GM19023 (cell line): ENCODE data around the gene SDR42E2.
"Not testable (repeated sequence)": the region's sequence is repeated elsewhere in the genome, so short reads cannot be mapped to it uniquely, and the experiment has no call there.

Experiments used
- ATAC-seq: cut with Tn5 transposase; IDR thresholded peaks from one replicate; pipeline ENCODE4 v1.9.1; 2021; ENCODE audit warnings: mild to moderate bottlenecking, moderate library complexity; ENCODE audit not compliant: unreplicated experiment

SDR42E2 gene

DNA sequence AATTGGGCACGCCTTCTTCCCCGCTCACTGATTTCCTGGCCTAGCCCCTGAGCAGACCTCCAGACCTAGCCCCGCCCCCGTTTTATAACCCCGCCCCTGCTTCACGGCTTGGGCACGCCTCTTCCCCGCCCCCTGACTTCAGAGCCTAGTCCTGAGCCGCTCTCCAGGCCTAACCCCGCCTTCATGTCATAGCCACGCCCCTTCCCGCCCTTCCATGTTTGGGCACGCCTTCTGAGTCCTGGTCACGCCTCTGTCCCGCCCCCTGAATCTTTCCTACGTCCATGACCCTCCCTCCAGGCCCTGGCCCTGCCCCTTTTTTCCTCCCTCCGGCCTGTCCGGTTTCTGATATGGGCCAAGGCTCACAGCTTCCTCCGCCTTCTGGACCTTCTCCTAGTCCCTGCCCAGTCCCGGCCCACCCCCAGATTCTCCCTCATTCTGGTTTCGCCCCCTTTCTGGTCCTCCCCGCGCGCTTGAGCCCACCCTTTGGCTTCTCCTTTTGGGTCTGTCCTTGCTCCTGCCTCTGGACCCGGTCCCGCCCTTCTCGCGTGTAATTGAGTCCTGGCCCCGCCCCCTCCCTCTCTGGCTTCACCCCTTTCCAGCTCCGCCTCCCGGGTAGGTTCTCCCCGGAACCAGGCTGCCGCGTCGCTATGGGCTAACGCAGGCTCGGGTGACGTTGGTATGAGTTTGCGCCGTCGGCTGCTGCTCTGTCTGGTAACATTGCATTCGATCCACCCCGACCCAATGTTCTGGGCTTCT is 28.6 kb downstream of the SDR42E2 start:
- ATAC-seq: peak; percentile 50

DNA sequence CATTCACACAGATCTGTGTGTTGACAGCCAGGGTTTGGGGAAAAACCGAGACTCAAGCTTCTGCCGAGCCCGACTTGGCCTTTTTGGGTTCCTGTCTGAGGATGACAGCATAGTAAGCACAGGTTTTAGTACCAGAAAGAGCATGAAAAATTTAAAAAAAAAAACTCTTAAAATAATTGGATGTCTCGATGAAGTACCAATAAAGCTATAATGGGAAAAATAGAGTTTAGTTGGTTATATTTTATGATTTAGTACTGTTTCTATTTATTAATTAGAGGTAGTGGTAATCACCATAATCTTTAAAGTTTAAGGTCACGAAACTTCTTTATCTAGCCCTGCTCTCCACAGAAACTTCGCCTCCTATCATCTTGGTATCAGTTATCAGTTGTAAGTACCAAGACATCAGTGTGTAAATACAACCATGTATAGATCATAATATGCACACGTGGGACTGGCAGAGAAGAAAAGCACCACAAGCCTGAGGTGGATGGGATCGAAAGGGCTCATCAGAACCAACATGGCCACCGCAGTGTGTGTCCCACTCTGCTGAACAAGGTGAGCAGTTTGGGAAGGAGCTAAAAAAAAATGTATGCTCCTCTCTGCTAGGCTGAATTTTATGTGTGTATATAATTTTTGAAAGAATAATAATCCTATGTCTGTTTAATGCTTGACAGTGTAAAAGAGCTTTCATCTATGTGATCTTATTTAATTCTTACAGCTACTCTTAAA is 29.4 kb downstream of the SDR42E2 start:
- ATAC-seq: no peak

DNA sequence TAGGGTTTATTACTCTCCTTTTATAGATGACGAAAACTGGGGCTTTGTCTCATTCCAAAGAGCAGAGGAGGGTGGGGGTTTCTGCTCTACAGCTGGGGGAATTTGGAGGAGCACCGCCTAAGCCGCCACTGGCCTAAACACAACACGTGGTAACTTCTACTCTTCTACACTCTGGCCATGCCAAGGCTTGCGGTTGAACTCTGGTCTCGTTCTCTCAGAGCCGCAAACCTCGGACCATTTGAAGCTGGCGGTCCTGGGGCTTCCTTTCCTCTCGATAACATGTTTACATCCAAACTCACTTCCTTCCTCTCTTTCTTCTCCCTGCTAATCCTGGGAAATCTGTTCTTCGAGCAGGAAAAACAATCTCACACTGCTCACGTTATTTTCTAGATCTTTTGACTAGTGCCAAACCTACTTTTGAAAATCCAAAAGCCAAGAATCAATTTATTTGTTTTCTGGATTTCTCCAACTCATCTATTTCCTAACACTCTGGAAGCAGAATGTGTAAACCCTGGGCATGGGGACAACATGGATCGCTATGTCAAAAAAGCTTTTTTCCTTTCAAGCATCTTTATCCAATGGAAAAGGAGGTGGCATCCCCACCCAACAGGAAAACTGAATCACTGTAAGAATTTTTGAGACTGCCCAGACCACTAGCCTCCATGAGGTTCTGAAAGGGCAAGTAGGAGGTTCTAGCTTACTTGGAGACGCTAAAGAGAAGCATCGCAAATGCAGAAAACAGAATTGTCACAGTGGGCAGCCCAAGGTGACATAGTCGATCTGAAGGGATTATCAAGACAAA is 30.2 kb downstream of the SDR42E2 start:
- no peak for ATAC-seq

DNA sequence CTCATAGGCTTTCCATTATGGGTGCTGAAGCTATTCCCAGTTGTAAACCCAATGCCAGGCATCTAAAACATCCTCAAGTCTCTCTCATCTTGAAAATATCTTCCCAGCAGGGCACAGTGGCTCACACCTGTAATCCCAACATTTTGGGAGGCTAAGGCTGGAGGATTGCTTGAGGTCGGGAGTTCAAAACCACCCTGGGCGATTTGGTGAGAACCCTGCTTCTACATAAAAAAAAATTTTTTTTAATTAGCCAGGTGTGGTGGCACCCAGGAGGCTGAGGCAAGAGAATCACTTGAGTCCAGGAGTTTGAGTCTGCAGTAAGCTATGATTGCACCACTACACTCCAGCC is 30.7 kb downstream of the SDR42E2 start:
- no peak for ATAC-seq

DNA sequence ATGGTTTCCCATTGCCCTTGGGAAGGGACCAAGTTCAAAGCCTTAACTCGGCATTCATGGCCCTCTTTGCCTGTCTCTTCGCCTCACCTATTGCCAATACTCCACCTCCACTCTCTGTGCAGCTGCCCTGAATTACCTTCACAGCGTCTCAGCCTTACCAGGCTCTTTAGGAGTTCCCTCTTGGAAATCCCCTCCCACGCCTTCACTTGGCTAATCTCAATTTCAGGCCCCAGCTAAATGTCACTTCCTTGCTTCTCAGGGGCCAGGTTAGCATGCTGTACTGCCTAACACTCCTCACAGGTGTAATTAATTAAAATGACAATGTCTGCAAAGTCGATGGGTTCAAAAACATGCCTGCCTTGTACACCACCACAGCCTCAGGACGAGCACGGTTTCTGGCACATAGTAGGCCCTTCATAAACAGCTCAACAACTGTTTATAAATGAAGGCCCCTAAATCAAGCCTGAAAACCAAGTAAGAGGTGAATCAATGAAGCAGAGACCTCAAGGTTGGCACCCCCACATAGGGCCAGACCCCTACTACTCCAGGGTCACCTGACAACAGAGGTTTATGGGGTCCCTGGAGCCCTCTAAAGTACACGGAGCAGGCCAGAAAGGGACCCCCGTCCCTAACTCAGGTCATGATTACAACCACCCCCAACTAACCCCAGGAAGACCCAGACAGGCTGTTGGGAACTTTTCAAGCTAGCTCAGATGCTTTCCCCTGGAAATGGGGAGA is 32.6 kb downstream of the SDR42E2 start:
- ATAC-seq: no peak

DNA sequence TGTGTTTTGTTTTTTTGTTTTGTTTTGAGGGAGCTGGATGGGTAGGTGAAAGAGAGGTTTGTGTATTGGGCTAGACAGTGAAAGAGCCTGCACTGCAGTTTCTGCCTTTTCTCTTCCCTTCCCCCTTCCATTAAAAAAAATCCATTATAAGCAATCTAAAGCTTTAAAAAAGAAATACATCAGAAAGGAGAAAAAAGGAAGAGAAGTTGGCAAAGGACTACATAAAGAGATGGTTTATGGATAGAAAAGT is 33.1 kb downstream of the SDR42E2 start:
- no peak for ATAC-seq

DNA sequence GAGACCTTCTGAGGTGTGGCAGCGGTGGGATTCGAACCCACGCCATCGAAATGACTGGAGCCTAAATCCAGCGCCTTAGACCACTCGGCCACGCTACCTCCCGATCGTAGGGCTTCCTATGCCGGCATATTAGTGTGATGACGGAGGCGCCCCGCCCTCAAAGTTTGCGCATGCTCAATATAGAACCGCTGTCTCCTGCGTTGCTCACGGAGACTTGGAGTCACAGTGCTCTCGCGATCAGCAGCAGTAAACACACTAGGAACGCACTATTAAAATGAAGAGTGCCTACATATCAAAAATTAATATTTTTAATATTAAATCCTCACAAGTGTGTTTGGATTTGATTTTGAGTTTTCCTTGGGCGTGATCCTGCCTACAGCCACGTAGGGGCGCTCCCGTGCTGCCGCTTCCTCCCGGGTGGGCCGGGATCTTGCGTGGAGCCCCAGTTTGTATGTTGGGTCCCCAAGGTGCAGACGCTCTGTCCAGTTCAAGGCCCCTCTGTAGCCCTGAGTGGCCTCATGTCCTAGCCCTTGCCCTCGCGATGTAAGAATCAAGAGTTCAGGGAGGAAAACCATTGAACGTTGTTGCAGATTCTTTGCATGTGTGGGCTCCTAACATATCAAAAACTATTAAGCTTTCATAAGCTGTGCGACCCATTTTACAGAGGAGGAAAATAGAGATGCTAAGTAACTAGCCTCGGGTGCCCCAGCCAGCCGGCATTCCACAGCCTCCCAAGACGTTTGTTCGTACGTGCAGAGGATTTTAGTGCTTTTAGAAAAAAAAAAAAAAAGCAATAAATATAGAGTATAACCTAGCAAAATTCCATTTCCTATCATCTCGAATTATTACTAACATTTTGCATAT is 33.6 kb downstream of the SDR42E2 start:
- no peak for ATAC-seq

DNA sequence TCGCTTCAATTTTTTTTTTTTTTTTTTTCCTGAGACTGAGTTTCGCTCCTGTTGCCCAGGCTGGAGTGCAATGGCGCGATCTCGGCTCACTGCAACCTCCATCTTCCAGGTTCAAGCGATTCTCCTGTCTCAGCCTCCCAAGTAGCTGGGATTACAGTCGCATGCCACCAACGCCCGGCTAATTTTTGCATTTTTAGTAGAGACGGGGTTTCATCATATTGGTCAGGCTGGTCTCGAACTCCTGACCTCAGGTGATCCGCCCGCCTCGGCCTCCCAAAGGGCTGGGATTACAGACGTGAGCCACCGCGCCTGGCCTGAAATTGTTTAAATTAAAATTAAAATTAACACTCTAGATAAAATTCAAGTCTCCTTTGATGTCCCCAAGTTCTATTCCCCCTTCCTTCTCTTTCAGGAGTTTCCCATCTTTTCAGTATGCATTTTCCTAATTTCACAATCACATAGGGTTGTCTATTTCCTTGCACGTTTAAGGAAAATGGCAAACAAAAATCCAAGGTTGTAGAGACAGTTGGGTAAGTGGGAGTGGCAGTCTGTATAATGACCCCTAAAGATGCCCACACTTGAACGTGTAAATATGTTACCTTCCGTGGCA is 34.4 kb downstream of the SDR42E2 start:
- not testable (repeated sequence) for ATAC-seq

DNA sequence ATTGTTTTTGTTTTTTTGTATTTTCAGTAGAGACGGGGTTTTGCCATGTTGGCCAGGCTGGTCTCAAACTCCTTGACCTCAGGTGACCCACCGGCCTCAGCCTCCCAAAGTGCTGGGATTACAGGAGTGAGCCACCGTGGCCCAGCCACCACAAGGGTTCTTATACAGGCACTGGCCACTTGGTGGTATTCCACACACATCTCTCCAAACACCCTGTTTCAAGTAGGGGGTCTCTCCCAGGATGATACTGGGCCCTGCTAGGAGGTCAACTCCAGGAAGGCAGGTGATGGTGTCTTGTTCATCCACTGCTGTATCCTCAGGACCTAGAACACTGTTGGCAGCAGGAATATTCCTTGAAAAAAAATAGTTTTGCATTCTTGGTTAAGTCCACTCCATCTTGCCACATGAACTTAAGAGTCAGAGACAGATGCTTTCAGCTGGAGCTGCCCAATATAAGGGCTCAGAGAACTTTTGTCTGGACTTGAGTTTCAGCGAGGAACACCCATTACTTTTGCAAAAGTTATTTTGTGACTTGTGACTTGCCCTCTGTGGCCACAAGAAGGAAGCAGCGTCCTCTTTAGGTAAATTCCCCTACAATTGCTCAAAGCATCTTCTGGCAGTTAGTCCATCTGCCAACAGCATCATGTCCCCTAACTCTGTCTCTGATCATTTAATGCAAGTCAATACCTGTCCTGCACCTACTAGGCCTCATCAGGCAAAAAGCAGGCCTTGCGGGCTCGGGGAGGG is 36.4 kb downstream of the SDR42E2 start:
- ATAC-seq: no peak

DNA sequence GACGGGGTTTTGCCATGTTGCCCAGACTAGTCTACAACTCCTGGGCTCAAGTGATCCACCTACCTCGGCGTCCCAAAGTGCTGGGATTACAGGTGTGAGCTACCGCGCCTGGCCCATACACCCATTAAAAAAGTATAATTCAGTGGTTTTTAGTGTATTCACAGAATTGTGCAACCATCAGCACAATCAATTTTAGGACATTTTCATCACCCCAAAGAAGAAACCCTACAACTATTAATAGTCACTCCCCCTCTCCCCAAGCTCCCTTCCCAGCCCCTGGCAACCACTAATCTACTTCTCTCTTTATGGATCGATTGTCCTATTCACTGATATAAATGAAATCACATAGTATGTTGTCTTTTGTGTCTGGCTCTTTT is 39.9 kb downstream of the SDR42E2 start:
- ATAC-seq: no peak

DNA sequence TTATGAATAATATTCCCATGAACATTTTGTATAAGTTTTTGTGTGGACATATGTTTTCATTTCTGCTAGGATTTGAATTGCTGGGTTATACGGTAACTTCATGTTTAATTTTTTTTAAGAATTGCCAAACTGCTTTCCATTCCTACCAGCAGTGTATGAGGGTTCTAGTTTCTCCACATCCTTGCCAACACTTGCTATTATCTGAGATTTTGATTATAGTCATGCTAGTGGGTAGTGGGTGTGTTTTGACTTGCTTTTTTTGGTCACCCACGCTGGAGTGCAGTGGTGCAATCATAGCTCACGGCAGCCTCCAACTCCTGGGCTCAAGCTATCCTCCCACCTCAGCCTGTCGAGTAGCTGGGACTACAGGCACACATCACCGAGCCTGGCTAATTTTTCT is 40.8 kb downstream of the SDR42E2 start:
- no peak for ATAC-seq

DNA sequence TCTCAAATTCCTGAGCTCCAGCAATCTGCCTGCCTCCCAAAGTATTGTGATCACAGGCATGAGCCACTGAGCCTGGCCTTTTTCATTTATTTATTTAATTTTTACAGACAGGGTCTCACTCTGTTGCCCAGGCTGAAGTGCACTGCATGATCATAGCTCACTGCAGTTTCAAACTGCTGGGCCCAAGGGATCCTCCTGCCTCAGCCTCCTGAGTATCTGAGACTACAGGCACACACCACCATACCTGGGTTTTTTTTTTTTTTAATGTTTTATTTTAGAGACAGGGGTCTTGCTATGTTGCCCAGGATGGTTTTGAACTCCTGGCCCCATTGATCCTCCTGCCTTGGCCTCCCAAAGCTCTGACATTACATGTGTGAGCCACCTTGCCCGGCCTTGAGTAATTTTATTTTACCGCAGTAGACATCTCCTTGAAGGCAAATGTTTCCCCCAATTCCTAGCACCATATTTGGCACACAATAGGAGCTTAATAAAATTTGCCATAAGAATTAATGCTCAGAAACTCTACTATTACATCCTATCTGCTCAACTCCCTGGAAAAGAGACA is 41.9 kb downstream of the SDR42E2 start:
- no peak for ATAC-seq

DNA sequence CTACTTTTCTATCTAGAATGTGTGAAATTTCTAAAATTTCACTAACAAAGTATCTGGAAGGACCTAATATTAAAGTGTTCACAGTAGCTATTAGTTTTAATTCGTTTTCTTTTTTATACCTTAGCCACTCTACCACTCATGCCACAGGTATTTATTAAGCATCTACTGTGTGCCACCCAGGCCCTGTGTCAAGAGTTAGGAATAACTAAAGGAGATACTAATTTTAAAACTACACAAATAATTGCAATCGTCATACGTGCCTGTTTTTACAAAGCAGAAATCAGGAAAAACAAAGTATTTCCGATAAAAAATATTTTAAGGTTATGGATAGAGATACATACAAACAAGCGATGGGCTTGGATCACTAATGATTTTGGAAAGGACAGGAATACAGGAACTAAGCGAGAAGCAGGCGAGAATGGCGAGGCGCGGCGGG is 43.3 kb downstream of the SDR42E2 start:
- no peak for ATAC-seq

DNA sequence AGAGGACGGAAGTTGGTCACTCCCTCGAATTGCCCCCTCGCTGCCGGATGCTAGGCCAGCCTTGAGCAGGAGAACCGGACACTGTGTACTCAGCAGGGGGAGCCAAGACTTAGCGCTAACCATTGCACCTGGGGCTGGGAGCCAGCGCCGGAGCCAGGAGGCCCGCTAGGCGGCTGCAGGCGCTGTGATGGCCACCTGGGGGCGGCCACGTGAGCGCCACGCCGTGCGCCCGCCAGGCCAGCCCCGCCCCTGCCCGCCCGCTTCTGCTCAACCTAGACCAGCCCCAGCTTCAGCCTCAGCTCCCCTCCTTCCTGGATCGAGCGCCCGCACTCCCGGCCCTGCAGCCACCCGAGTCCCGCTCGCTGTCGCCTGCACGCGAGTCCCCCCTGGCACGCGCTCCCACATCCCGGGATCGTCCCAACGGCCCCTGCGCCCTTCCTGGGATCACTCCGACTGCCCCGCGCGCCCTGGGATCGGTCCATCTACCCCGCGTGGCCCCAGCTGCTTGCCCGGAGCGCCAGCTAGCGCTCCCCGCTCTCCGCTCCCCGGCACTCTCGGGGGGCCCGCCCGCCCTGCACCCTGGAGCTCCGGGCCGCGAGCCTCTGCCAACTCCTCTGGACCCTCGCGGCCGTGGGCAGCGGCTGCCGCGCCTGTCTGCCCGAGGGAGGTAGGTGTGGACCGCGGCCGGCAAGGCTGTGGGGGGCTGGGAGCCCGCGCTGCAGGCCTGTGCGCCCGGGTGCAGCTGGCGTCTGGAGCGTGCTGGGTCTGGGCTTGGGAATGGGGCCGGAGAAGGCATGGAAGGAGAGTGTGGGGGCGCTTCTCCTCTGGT is 43.9 kb downstream of the SDR42E2 start, which contains the start of gene EEF2K:
TSS of gene EEF2K (plus strand) at position 266 of the 829 bp plus-strand sequence. CDS start 19,452 bp downstream, outside the sequence.
- ATAC-seq: peak; percentile 76

DNA sequence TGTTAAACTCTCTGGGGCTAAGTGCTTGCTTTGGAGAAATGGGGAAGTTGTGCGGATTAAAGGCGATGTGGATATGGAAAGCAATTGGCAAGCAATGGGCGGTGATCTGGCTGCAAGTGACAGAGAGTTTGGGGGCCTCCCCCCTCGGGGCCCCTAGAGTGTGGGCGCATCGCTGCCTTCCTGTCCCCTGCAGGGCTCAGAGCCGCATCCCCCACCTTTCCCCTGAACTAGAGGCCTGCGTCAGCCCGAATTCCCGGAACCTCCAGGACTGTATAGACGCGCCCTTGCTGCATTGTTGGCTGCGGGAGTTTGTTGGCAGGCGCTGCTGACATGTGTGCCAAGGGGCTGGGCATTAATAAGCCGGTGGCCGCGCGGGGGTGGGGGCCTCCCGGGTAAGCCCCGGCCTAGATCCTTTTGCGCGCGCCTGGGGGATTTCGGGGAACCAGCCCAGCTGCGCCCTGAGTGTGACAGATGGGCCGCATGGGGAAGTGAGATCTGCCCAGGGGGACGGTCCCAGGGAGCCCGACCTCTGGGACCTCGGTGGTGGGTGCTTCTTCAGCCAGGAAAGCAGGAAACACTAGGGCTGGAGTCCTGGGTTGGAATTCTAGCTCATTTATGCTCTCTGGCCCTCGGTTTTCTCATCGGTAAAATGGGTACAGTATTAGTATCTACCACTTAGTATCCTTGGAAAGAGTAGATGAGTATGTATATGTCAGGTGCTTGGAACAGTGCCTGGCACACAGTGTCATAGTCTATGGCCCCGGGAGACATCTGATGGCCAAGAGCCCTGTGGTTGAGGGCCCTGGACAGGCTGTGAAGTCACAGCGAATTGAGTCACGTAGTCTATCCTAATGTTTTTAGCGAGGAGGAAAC is 44.8 kb downstream of the SDR42E2 start:
- ATAC-seq: peak; percentile 55

DNA sequence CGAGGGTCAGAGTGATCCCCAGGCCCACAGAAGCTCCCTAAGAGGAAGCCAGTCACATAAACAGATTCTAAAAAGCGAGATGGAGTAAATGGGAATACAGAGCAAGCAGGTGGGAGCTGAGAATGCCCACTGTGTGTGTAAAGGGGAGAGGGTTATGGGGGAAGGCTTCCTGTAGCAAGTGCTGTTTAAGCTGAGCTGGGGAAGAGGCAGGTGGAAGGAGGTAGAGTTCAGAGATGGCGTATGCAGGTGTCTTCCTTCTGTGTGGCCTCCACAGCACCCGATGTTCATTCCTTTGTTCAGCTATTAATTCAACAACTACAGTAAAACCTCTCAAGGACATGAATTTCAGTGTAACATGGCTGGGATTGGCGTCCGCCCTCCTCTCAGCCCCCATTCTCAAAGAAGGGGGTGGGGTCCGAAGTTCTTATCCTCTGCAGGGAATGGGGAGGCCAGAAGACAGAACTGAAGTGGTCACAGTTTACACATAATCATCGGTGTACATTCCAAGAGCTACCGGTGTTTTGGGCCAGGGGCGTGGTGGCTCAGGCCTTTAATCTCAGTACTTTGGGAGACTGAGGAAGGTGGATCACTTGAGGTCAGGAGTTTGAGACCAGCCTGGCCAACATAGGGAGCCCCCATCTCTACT is 45.5 kb downstream of the SDR42E2 start:
- no peak for ATAC-seq
